Suprapubic skin (tissue), 4 donors: ENCODE data around the gene RAMACL. TPM values are rescaled to one million over a fixed set of nuclear protein-coding genes. Genes with fewer than 3 reads are reported as not detected.

Source experiments
- DNase-seq, 2 donors: peaks; one replicate each; pipeline ENCODE4 v3.0.0-alpha.2; 2019; ENCODE audit warnings: low spot score in 2 of 2
- H3K27ac ChIP-seq: fragments of 200-600 bp; sonication (generic); one replicate; pipeline ENCODE4 v1.5.1; 2019
- H3K27me3 ChIP-seq: fragments of 200-600 bp; sonication (generic); one replicate; pipeline ENCODE4 v1.5.1; 2019
- H3K36me3 ChIP-seq: fragments of 200-600 bp; sonication (generic); one replicate; pipeline ENCODE4 v1.5.1; 2019
- H3K4me1 ChIP-seq: fragments of 200-600 bp; sonication (generic); one replicate; pipeline ENCODE4 v1.5.1; 2019
- H3K4me3 ChIP-seq: fragments of 200-600 bp; sonication (generic); one replicate; pipeline ENCODE4 v1.5.1; 2019; ENCODE audit warnings: mild to moderate bottlenecking
- H3K9me3 ChIP-seq: fragments of 200-600 bp; sonication (generic); one replicate; pipeline ENCODE4 v1.5.1; 2019
- CTCF ChIP-seq, 2 donors: fragments of 200-600 bp in 1 of 2; fragments of 450-650 bp in 1 of 2; sonication (generic) in 1 of 2; IDR thresholded peaks; one replicate each; pipeline ENCODE4 v1.5.1; 2016 to 2019; ENCODE audit warnings: antibody characterized with exemption in 2 of 2, mild to moderate bottlenecking in 1 of 2, moderate library complexity in 1 of 2
- EP300 ChIP-seq: sonication (generic); formaldehyde crosslinking; IDR thresholded peaks from one replicate; pipeline ENCODE4 v1.6.1; 2017; ENCODE audit warnings: antibody characterized with exemption
- POLR2A ChIP-seq, 2 donors: fragments of 450-650 bp; IDR thresholded peaks; one replicate each; pipeline ENCODE4 v1.6.1; 2017; ENCODE audit warnings: antibody characterized with exemption in 2 of 2, mild to moderate bottlenecking in 2 of 2, moderate library complexity in 2 of 2
- POLR2AphosphoS5 ChIP-seq, 3 donors: sonication (generic); formaldehyde crosslinking; IDR thresholded peaks; one replicate each; pipeline ENCODE4 v1.6.1; 2017; ENCODE audit warnings: antibody characterized with exemption in 3 of 3
- WGBS: methylation state at CpG from one replicate; pipeline ENCODE4 v1.1.5; 2018; 5-methylcytosine and 5-hydroxymethylcytosine counted together
- total RNA-seq, 4 donors: library from RNA; depleted of rRNA; stranded (reverse); fragments of >200 nt; gene quantifications; one replicate each; pipeline ENCODE4 v1.1.0, GENCODE V29; 2016

RAMACL gene
- total RNA-seq, 4 donors from 2014 or later, result 1.0 to 3.6 (median 1.1) TPM

- Histone ChIP-seq H3K36me3 (no peaks in the 10 kb centered on the region), H3K27me3 (no peaks in the 10 kb centered on the region), H3K27ac (no peak overlapping the region), H3K4me3 (no peak overlapping the region), H3K9me3 (no peaks in the 10 kb centered on the region), H3K4me1 (peaks cover 10% of the 10 kb centered on the region)
- TF ChIP-seq CTCF (IDR thresholded peaks at IDR 0.05) (no peak), EP300 (no peak), POLR2AphosphoS5 (IDR thresholded peaks at IDR 0.05) (no peak), POLR2A (IDR thresholded peaks at IDR 0.05) (no peak)
- 89% methylated on average over 10 of the region's 12 CpGs for WGBS
- DNase-seq, result no peak
Observed at GRCh38 chr6:166566026-166567011, 20.2 kb downstream of the RAMACL start.

GRCh38 chr6:166565084-166565967 is 21.2 kb downstream of the RAMACL start:
- H3K27ac ChIP-seq, result no peak overlapping the region
- H3K9me3 ChIP-seq, result no peaks in the 10 kb centered on the region
- no peak for DNase-seq
- no peak overlapping the region for H3K4me3 ChIP-seq
- TF ChIP-seq POLR2AphosphoS5 (IDR thresholded peaks at IDR 0.05), result no peak
- no peak for TF ChIP-seq EP300
- TF ChIP-seq CTCF (IDR thresholded peaks at IDR 0.05), result no peak
- no peak for TF ChIP-seq POLR2A (IDR thresholded peaks at IDR 0.05)
- no peaks in the 10 kb centered on the region for H3K36me3 ChIP-seq
- WGBS, result 90% methylated on average over 18 of the region's 24 CpGs
- peaks cover 13% of the 10 kb centered on the region for H3K4me1 ChIP-seq
- no peaks in the 10 kb centered on the region for H3K27me3 ChIP-seq

GRCh38 chr6:166563805-166564204 is 22.7 kb downstream of the RAMACL start:
- TF ChIP-seq EP300 (no peak), CTCF (IDR thresholded peaks at IDR 0.05) (no peak), POLR2A (IDR thresholded peaks at IDR 0.05) (no peak), POLR2AphosphoS5 (IDR thresholded peaks at IDR 0.05) (no peak)
- WGBS, result 93% methylated on average over 9 of the region's 9 CpGs
- Histone ChIP-seq H3K4me3 (no peak overlapping the region), H3K27ac (no peak overlapping the region), H3K36me3 (no peaks in the 10 kb centered on the region), H3K9me3 (no peaks in the 10 kb centered on the region), H3K4me1 (peaks cover 13% of the 10 kb centered on the region), H3K27me3 (no peaks in the 10 kb centered on the region)
- DNase-seq, result no peak

GRCh38 chr6:166563200-166563599 is 23.3 kb downstream of the RAMACL start:
- no peaks in the 10 kb centered on the region for H3K36me3 ChIP-seq
- H3K4me3 ChIP-seq, result no peak overlapping the region
- H3K4me1 ChIP-seq, result peaks cover 13% of the 10 kb centered on the region

More at GRCh38 chr6:166563200-166563599, 23.3 kb downstream of the RAMACL start:
- Histone ChIP-seq H3K27ac (no peak overlapping the region), H3K27me3 (no peaks in the 10 kb centered on the region), H3K9me3 (no peaks in the 10 kb centered on the region)
- no peak for DNase-seq
- WGBS, result 92% methylated on average over 16 of the region's 16 CpGs
- TF ChIP-seq POLR2AphosphoS5 (IDR thresholded peaks at IDR 0.05) (no peak), POLR2A (IDR thresholded peaks at IDR 0.05) (no peak), EP300 (no peak), CTCF (IDR thresholded peaks at IDR 0.05) (no peak)
